Activated CD4-positive, CD25-positive, alpha-beta regulatory T cell treated with anti-CD3 and anti-CD28 coated beads, Interleukin-2, amount 50 U/mL, for 72 hours (primary cell): Measurements from ENCODE around the gene PKD1L1.

Experiments
- DNase-seq: peaks from one replicate; pipeline ENCODE4 v3.0.0; 2021

PKD1L1 gene

GRCh38 chr7:47852330-47853245, 95.7 kb downstream of the PKD1L1 start:
- no peak for DNase-seq

DNA sequence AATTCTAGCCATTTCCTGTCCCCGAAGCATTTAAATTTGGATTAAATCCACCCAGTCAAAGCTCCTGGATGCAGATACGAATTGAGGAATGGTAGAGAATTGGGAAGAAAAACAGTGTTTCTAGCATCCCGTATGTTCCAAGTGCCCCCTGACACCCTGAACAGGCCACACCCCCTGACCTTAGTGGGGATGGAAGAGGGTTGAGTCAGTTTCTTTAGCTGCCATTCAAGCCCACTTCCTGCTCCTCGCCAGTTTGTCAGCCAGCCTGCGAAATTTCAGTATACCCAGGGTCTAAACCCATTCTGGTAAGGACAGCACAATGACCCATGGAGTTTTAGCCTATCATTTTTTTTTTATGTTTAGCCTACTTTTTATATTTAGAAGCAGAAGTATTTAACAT, 101.1 kb downstream of the PKD1L1 start:
- no peak for DNase-seq

- no peak for DNase-seq
These were observed 102.0 kb downstream of the PKD1L1 start for GRCh38 chr7:47846138-47846836.

DNA sequence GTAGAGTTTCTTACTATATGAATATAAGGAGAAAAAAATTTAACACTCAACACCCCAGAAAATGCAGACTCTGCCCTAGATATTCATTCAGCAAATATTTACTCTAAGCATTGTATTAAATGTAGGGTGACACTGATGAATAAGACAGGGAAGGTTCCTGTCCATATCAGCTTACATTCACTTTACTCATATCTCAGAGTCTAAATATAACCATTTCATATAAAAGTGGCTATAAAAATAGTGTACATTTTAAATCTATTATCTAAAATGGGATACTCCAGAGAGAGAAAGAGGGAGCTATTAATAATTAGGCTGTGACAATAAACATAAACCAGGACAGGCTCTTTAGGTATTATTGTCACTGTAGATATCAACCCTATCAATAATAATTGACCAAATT, 104.0 kb downstream of the PKD1L1 start:
- no peak for DNase-seq

- DNase-seq = no peak
These were observed 105.0 kb downstream of the PKD1L1 start for GRCh38 chr7:47843291-47843690.

- DNase-seq = no peak
These were observed 108.9 kb downstream of the PKD1L1 start for GRCh38 chr7:47839381-47839780.

GRCh38 chr7:47837826-47838225, 110.4 kb downstream of the PKD1L1 start:
- no peak for DNase-seq

GRCh38 chr7:47836503-47837202, 111.6 kb downstream of the PKD1L1 start:
- no peak for DNase-seq

DNA sequence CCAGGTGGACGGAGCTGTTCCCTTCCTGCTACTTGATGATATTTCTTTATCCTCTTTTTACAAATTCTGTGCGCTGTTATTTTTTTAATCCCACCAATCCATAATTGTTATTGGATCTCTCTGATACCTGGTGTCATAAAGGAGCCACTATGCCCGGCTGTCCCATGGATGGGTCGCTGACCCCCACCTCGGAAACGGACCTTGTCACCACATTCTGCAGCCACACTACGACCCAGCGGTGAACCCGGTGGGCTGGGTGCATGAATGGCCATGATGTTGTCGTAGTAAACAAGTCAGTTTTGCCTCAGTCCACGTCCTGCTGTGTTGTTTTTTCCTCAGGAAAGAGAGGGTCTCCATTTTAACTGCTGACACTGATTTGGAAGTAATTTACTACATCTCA, 112.2 kb downstream of the PKD1L1 start:
- DNase-seq = no peak

DNA sequence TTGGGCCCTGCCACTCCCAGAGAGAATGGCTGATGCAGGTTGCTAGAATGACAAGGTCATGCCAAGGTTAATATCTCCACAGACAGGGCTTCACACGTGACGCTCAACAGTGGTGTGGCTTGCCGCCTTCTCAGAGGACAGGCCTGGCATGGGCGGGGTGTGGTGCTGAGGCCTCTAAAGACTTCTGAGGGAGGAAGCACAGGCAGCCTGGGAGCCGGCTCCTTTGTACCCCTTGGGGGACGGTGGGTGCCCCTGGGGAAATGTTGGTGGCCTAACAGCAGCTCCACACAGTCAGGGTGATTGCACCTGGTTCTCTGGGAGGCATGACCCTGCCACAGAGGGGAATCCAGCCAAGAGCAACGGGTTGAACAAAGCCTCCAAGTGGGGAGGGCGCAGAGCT, 115.1 kb downstream of the PKD1L1 start:
- no peak for DNase-seq

DNA sequence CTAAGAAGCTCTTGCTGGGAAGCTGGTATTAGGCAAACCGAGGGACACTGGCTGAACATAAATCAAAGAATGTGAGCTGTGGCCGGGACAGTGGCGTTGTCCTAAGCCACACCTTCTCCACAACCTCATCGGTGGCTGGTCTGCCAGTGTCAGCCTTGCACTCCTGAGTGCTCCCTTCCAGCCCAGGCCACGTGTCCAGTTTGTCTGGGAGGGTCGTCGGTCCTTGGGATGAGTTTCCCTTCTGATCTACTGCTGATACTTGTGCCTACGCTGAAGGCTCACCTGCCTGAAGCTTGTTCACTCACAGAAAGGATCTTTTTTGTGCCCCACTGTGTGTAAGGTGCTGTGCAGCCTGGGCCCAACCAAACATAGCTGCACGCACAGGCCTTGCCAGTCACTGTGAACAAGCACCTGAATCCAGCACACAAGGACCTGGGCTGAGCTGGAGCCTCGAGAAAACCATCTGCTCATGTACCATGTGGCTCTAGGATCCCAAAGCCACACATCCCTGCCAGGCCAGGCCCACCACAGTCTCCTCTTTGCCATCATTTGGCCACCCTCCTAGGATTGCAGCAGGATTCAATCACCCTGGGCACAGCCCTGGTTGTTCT, 116.1 kb downstream of the PKD1L1 start:
- no peak for DNase-seq

- no peak for DNase-seq
These were observed 118.3 kb downstream of the PKD1L1 start for GRCh38 chr7:47830015-47830414.

DNA sequence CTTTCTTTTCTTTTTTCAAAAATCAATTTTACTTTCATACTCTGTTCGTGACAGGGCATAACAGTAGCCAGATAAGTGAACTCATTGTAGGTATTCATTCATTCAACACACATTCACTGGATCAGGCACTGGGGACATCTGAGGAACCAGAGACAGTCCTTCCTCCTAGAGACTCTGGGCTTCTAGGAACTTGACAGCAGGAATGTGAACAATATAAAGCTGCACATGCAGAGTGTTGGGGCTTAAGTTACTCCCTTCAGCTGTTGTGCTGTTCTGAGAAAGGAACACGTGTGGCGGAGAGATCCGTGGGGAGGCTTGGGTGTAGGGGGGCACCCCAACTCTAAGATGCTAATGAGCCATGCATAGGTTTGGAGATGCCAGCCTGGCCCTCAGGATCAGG, 120.4 kb downstream of the PKD1L1 start:
- no peak for DNase-seq

DNA sequence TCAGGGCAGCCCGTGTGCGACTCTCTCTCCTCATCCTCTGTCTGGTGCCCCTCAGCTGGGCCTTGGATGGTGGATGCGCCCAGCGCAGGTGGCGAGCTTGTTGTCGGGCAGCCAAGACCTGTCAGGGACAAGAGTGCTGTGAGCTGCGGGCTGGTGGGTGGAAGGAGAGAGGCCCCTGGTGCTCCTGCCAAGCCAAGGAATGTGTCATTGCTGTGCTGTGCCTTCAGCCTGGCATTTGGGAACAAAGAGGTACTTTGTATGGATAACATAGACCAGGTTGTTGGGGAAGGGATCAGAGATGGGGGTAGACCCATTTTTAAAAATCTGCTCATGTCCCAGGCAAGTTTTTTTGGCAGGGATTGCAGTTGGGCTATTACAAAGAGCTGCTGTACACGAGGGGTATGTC, 120.9 kb downstream of the PKD1L1 start:
- DNase-seq = no peak

DNA sequence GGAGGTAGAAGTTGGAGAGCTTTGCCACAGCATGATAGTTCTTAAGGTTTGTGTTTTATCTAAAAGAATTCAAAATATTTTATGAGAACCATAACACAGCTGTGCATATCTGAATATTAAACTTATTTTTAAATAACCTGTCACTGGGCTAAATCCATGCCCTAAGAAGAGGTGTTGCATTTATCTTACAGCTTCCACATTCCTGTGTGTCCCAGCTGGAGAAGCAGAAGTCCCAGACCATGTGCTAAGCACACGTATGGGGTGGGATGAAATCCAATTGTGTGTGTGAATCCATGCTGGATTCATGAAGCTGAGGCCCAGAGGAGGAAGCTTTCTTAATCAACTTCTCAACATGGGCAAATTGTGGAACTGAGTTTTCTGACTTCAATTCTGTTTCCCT, 121.5 kb downstream of the PKD1L1 start:
- no peak for DNase-seq

DNA sequence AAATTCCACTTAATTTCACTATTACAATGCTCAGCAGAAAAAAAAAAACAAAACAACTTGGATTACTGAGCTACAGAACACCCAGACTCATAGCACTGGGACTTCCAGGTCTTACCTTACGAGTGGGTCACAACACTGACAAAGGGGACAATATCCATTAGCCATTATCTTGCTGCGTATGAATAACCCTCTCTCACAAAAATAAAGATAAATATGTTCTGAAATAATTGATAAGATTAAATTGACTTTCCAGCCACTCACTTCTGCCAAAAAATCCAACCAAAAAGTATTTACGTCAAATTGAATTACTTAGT, 128.7 kb downstream of the PKD1L1 start:
- no peak for DNase-seq

- DNase-seq = peak; percentile 37
These were observed 129.3 kb downstream of the PKD1L1 start for GRCh38 chr7:47818796-47819606.

DNA sequence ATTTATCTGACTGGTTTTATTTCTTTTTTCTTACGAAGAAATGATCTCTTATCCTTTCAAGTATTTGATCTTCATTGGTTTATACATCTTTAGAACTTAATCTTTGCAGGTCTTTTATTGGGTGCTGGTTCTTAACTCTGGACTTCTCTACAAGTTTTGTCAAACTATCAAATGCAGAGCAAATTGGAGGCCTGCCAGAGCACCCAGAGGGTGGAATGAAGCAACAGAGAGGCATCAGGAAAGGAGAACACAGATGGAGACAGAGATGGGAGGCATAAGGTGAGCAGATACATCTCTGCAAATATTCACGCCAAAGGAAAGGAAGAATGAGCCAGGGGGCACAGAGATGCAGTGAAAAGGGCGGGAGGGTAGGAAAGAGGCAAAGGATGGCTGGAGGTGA, 130.3 kb downstream of the PKD1L1 start:
- DNase-seq = no peak

DNA sequence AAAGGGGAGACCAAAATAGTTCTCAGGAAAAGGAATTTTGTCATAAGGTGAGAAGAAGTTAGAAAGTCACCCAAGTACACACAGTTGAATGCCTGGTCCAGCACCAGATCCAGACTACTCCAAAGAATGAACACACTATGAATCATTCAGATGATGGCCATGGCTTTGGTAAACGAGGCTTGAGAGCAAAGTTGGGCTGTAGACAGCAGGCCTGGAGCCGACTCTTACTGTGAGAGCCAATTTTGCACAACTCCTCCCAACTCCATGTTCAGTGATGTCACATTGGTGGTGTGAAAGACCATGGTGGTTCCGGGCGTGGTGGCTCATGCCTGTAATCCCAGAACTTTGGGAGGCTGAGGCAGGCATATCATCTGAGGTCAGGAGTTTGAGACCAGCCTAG, 131.6 kb downstream of the PKD1L1 start:
- DNase-seq = no peak

GRCh38 chr7:47815867-47816266, 132.4 kb downstream of the PKD1L1 start:
- no peak for DNase-seq

DNA sequence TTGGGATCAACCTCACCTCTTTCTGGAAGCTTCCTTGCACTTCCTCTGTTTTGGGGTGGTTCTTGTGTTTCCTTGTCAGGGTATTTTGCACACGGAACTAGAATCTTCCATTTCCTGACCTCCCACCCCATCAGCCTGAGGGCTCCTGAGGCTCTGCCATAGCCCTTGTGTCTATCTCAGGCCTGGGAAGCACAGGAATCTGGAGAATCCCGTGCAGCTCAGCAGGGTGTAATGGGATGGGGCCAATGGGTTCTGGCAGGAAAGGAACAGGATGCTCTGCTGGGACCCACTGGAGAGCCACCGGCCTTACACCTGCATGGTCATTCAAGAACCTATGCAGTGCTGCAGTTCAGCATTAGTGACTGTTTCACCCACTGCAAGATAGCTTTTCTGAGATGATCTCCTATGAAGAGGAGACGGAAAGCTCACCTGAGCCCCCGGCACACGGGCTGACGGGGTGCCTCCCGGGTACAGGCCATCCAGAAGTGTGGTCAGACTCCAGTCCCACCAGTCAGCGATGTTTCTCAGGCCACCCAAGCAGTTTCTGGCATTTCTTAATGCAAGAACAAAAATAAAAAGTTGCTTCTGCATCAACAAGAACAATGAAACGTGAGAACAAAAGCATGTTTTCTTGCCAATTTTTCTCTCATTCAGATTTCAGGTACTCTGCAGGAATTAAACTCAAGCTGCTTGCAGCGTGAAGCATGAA, 133.2 kb downstream of the PKD1L1 start:
- no peak for DNase-seq
